ENCODE results near the gene HAUS6.
"Not testable (repeated sequence)": the region's sequence is repeated elsewhere in the genome, so short reads cannot be mapped to it uniquely, and the experiment has no call there.

Gene HAUS6

DNA sequence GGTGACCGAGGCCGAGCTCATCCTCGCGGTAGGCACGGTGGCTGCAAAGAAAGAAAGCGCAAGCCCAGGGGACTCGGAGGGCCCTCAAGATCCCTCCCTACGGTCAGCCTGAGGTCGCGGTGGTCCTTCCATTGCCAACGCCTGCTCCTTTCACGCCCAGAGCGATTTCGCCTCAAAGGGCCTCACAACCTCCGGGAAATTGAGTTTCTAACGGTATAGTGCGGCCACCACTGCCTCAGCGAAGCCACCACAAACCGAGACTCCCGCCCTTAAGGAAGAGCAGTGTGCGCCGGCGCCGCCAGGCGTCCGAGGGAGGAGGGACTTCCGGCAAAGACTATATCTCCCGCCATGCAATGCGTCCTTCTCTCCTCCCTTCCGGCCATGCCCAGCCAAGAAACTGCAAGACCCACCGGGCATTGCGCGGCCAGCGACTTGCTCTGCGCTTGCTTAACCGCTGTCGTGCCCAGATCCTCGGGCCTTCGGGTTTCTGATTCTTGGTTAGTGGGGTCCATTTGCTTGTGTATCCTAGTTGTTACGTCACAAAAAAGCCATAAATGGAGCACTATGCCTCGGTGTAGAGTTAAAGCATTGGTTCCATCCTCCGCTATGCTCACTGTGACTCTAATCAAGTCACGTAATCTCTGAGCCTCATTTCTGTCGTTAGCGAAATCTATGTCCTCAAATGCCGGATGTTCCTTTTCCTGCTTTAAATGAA is at the start of gene HAUS6:
Gene HAUS6 (minus strand): TSS at position 274 of the 715 bp plus-strand sequence. CDS start 253 bp downstream, at position 21.
- DNase-seq: peak; percentile 95

GRCh38 chr9:19152160-19152498 is 49.4 kb upstream of the HAUS6 start:
- not testable (repeated sequence) for DNase-seq

DNA sequence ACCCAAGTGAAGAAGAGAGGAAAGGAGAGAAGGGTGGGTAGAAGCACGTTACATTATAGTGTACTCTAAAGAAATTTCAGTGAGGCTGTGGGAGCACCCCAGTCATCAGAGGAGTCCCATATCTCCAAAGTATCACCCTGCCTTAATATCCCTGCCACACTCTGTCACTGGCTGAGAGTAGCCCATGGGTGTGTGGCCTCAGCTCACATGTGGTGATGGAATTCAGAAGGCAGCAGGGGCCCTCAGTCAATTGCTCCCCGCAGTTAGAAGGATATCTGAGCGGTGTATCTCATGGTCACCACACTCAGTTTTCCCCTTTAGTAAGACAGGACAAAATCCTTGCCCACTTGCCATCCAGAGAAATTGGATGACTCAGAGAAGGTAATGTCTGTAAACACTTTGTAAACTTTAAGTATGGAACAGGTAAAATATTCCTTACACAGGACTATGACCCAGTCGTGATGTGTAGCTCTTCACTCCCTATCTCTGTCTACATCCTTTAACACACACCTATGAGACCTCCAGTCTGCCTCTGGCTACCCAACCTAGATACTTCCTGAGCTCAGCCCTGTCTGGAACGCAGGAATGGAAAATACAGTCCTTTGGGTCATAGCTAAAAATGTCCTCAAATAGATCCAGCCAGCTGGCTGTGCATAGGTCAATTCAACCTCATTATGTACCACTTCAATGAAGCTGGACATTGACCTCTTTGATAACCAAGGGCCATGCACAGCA is 48.9 kb upstream of the HAUS6 start:
- DNase-seq: no peak

DNA sequence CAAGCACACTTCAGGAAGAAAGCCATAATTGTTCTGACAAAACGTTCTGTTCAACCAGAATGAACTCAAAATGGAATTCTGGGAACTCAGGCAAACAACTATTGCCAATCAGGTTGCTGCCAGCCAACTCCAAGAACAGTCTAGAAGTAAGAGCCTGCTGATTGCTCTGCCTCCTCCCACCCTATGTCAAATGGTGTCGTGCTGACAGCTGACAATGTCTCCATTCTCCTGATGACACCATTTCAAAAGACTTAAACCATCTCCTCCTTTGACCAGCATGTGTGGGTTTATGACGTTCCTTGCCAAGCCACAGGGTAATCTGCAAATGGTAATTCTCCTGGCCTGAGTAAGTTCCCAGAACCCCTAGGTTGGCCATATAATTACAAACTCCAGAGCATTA is 46.5 kb upstream of the HAUS6 start:
- DNase-seq: peak in 1 of 2 donors; percentile 70

DNA sequence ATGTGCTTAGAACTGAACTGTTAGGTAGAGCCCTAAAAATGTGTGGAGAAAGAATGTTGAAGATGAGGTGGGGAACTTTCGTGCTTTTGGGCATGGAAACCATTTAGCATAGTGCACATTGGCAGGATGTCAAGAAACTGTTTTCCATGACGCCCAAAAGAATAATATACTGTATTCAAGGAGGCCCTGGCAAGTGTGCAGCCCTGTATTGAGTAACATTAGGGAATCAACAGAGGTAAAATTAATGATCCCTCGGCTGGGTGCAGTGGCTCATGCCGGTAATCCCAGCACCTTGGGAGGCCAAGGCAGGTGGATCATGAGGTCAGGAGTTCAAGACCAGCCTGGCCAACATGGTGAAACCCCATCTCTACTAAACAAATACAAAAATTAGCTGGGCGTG is 45.5 kb upstream of the HAUS6 start:
- DNase-seq: no peak

DNA sequence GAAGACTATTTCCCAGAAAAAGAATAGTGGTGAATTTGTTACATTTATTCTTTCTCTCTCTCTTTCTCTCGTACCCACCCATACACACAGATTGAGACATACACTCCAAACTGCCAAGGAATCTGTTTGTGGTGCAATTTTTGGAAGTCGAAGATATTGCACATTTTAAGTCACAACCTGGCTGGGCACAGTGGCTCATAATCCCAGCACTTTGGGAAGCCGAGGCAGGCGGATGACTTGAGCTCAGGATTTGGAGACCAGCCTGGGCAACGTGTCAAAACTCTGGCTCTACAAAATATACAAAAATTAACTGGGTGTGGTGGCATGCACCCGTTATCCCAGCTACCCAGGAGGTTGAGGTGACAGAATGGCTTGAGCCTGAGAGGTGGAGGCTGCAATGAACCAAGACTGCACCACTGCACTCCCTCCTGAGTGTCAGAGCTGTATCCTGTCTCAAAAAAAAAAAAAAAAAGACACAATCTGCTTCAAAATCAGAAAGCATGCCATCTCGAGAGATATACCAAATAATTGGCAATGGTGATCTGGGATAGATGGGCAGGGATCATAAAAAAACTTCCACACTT is 43.8 kb upstream of the HAUS6 start:
- no peak for DNase-seq

GRCh38 chr9:19145881-19146280 is 43.2 kb upstream of the HAUS6 start:
- DNase-seq: no peak

DNA sequence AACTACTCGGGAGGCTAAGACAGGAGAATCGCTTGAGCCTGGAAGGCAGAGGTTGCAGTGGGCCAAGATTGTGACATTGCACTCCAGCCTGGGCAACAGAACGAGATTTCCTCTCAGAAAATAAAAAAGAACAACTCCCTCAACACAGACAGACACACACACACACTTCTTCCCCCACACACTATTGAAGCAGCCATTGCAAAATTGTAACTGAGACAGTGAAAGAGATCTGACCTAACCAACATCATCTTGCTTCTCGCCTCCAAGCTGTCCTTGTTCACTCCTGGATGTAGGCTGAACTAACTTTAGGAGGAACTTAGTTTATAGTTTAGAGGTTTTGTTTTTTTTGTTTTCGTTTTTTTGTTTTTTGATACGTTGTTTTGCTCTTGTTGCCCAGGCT is 37.6 kb upstream of the HAUS6 start:
- DNase-seq: peak; percentile 62 to 85

DNA sequence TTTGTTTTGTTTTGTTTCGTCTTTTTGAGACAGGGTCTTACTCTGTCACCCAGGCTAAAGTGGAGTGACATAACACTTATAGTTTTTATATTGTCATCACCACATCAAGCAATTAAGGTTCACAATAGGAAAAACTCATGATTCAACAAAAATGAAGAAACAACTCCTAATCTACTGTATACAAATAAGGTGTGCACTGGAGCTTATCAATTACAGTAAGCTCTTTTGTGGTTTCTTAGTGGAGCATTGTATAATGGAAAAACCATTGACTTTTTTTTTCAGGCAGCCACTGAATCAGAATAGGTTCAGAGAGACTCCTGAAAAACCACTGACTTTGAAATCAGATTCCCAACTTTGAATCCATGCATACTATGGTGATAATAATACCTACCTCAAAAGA is 35.4 kb upstream of the HAUS6 start:
- DNase-seq: no peak

DNA sequence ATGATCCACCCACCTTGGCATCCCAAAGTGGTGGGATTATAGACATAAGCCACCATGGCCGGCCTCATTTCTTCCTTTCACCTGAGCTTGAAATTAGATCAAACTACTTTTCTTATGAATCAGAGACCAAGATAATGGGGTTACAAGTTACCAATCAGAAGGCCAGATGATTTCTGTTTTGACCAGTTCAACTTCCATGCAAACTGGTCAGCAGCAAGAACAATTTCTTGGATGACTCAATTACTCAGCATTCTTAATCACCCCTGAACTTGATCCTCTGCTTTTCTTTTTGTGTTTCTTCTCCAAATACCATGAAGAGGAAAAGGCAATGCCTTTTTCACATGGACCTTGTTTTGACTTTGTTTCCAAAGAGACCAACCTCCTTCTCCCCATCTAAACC is 34.6 kb upstream of the HAUS6 start:
- DNase-seq: no peak

- no peak for DNase-seq
These were observed 33.4 kb upstream of the HAUS6 start for GRCh38 chr9:19136129-19136528.

DNA sequence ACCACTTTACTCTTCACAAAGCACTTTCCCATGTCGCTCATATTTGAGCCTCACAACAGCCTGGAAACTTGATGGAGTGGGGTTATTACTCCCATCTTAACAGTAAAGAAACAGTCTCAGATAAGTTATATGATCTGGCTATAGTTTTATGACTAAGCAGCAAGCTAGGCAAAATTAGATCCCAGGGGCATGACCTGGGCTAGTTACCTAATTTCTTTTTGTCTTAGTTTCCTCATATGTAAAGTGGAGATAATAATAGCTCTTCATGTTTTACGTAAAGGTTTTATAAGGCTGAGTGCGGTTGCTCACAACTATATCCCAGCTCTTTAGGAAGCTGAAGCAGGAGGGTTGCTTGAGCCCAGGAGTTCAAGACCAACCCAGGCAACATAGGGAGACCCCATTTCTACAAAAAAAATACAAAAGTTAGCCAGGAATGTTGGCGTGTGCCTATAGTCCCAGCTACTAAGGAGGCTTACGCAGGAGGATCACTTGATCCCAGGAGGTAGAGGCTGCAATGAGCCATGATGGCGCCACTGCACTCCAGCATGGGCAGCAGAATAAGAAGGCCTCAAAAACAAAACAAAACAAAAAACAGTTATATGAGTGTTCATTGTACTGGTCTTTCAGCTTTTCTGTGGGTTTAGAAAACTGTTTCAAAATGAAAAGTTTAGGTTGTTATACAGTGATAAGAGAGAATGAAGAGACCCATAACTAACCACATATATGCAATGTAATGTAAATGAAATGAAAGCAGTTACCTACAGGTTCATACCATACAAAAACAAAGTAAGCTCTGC is 31.0 kb upstream of the HAUS6 start:
- no peak for DNase-seq

DNA sequence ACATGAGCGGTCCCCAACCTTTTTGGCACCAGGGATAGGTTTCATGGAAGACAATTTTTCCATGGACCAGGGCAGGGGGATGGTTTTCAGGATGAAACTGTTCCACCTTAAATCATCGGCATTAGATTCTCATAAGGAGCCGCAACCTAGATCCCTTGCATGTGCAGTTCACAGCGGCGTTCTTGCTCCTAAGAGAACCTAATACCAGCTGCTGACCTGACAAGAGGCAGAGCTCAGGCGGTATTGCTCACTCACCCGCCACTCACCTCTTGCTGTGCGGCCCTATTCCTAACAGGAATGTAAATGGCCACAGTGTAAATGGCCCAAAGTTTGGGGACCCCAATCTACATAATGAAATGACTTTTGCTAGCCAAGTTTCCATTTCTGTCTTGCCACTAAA is 27.7 kb upstream of the HAUS6 start:
- DNase-seq: no peak

GRCh38 chr9:19127871-19128500 is 25.3 kb upstream of the HAUS6 start:
- peak in 1 of 2 donors; percentile 28 for DNase-seq

- no peak for DNase-seq
These were observed 21.7 kb upstream of the HAUS6 start for GRCh38 chr9:19124430-19124793.

DNA sequence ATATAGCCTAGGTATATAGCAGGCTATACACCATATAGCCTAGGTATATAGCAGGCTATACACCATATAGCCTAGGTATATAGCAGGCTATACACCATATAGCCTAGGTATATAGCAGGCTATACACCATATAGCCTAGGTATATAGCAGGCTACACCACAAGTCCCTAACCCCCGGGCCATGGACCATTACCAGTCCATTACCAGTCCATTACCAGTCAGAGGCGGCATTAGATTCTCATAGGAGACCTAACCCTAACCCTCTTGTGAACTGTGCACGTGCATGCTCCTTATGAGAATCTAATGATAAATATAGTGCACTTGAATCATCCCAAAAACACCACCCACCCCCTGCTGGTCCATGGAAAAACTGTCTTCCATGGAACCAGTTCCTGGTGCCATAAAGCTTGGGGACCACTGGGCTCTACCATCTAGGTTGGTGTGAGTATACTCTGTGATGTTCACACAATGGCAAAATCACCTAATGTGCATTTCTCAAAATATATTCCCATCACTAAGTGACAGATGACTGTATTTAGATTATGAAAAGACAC is 19.9 kb upstream of the HAUS6 start:
- DNase-seq: no peak

- DNase-seq: no peak
These were observed 18.2 kb upstream of the HAUS6 start for GRCh38 chr9:19120877-19121276.

- no peak for DNase-seq
These were observed 17.2 kb upstream of the HAUS6 start for GRCh38 chr9:19119801-19120440.

DNA sequence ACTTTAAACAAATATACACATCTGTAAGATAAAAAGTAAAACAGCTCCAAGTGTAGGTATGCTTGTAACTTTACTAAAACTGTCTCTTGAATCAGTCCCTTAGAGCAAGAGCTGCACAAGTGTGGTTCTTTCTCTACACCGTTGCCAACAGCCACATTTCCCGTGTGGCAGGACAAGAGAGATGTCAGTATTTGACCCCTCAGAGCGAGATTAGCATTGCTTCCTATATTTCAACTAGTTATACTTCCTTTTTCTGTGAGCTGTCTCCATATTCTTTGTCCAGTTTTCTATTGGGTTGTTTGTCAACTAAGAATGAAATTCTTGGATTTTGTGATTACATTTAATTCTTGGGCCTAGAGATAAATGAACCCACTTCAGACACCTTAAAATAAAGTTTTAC is 16.5 kb upstream of the HAUS6 start:
- no peak for DNase-seq

- no peak for DNase-seq
These were observed 14.5 kb upstream of the HAUS6 start for GRCh38 chr9:19117039-19117716.

- no peak for DNase-seq
These were observed 13.5 kb upstream of the HAUS6 start for GRCh38 chr9:19116107-19116790.

All from inflammatory macrophage treated with lipopolysaccharide for 1 hour (primary cell).